ENCODE results near the gene SLC17A3. TPM values are rescaled to one million over a fixed set of nuclear protein-coding genes. Genes with fewer than 3 reads are reported as not detected.

SLC17A3 gene
- total and polyA plus RNA-seq, 9 of the 15 experiments (the other 6 are each of a cell fraction or from before 2014, with no cell fraction given): 0.04 to 0.08 TPM; not detected in 7

- Histone ChIP-seq H2AFZ (ENCODE audit: low read depth, low read length) (no peak overlapping the region), H4K20me1 (replicated peaks; ENCODE audit: control insufficient read depth, insufficient read depth, low read length) (no peaks in the 10 kb centered on the region), H3K4me3 (no peak overlapping the region), H3K9me1 (ENCODE audit: control insufficient read depth, insufficient read depth, low read length) (no peaks in the 10 kb centered on the region), H3K4me1 (replicated peaks in 1 of 2; ENCODE audit: control insufficient read depth in 2 of 2, insufficient read depth in 2 of 2, low read length in 2 of 2) (no peaks in the 10 kb centered on the region), H3K27me3 (ENCODE audit: control insufficient read depth in 2 of 2, insufficient read depth in 2 of 2, low read length in 2 of 2) (no peaks in the 10 kb centered on the region), H3K9ac (ENCODE audit: insufficient read depth in 1 of 2, low read depth in 2 of 2, low read length in 2 of 2) (no peak overlapping the region), H3K4me2 (ENCODE audit: insufficient read depth, low read length) (no peak overlapping the region), H3K9me3 (replicated peaks; ENCODE audit: control insufficient read depth, insufficient read depth, low read depth, low read length) (no peaks in the 10 kb centered on the region), H3K27ac (ENCODE audit: extremely low read depth, low read depth, low read length) (no peak overlapping the region), H3K36me3 (ENCODE audit: control insufficient read depth, insufficient read depth, low read length) (no peaks in the 10 kb centered on the region), H3K79me2 (ENCODE audit: control insufficient read depth, insufficient read depth, low read length) (no peaks in the 10 kb centered on the region)
- POLR2A ChIA-PET: interaction anchor here (0.7 to 1.7 kb wide), 3 partner anchors 13 to 667 kb away, joined by 3 to 6 read pairs (median 3); no protein-coding TSS in a partner anchor
- peak; percentile 16 to 56 (median 22) for DNase-seq (ENCODE audit: extremely low read depth in 1 of 4, low spot score in 3 of 4)
- CTCF ChIA-PET (ENCODE audit: low intra/inter-chr PET ratio): interaction anchor here (0.6 to 1.5 kb wide), 6 partner anchors 11 to 1609 kb away, joined by 3 to 12 read pairs (median 4); no protein-coding TSS in a partner anchor
- peak; percentile 63 for FAIRE-seq
- ATAC-seq: peak; percentile 87
- in situ Hi-C loops (cut with MboI) (no loop called here), intact Hi-C loops (cut with micrococcal nuclease) (loop anchor here (1.0 to 5.0 kb wide), 7 partner anchors 53 to 667 kb away; partner anchors contain the start of gene CARMIL1)
- BruUV-seq (replicated peaks): no TSS peak
- WGBS (ENCODE audit: insufficient coverage, low coverage, missing lambda C conversion rate): 10% methylated on average over 5 of the region's 5 CpGs
- no peak for TF ChIP-seq ERF (CRISPR knock-in tag; IDR thresholded peaks at IDR 0.05)
- 0 out of 2 replicates have a peak, but pooled peaks have one; percentile 36 for TF ChIP-seq SMC3 (conservative IDR thresholded peaks at IDR 0.05; ENCODE audit: insufficient read depth, low read depth, low read length)
- TF ChIP-seq MAZ (CRISPR knock-in tag; conservative IDR thresholded peaks at IDR 0.05 in 1 of 2, IDR thresholded peaks at IDR 0.05 in 1 of 2): peak in 1 of 2 experiments; percentile 38; a peak in 1 of 4 replicates
- TF ChIP-seq, protein P1, sequence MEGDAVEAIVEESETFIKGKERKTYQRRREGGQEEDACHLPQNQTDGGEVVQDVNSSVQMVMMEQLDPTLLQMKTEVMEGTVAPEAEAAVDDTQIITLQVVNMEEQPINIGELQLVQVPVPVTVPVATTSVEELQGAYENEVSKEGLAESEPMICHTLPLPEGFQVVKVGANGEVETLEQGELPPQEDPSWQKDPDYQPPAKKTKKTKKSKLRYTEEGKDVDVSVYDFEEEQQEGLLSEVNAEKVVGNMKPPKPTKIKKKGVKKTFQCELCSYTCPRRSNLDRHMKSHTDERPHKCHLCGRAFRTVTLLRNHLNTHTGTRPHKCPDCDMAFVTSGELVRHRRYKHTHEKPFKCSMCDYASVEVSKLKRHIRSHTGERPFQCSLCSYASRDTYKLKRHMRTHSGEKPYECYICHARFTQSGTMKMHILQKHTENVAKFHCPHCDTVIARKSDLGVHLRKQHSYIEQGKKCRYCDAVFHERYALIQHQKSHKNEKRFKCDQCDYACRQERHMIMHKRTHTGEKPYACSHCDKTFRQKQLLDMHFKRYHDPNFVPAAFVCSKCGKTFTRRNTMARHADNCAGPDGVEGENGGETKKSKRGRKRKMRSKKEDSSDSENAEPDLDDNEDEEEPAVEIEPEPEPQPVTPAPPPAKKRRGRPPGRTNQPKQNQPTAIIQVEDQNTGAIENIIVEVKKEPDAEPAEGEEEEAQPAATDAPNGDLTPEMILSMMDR (IDR thresholded peaks at IDR 0.05 in 2 of 3, conservative IDR thresholded peaks at IDR 0.05 in 1 of 3; ENCODE audit: insufficient read depth in 2 of 3, low read depth in 1 of 3, low read length in 3 of 3): peak; percentile 55 to 83 (median 64)
- peak; percentile 95 to 96 for TF ChIP-seq RAD21 (CRISPR knock-in tag; conservative IDR thresholded peaks at IDR 0.05 in 1 of 2, IDR thresholded peaks at IDR 0.05 in 1 of 2)
- TF ChIP-seq, protein P2, sequence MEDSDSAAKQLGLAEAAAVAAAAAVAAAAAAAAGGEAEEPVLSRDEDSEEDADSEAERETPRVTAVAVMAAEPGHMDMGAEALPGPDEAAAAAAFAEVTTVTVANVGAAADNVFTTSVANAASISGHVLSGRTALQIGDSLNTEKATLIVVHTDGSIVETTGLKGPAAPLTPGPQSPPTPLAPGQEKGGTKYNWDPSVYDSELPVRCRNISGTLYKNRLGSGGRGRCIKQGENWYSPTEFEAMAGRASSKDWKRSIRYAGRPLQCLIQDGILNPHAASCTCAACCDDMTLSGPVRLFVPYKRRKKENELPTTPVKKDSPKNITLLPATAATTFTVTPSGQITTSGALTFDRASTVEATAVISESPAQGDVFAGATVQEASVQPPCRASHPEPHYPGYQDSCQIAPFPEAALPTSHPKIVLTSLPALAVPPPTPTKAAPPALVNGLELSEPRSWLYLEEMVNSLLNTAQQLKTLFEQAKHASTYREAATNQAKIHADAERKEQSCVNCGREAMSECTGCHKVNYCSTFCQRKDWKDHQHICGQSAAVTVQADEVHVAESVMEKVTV (CRISPR knock-in tag; IDR thresholded peaks at IDR 0.05): peak; percentile 91
- TF ChIP-seq JUND (IDR thresholded peaks at IDR 0.05; ENCODE audit: borderline replicate concordance, low read depth, low read length): peak; percentile 19; the same call in 1 of the 2 replicates
- no peak for TF ChIP-seq JUND (tag; IDR thresholded peaks at IDR 0.05; ENCODE audit: borderline replicate concordance, low read depth, low read length)
- no peak for TF ChIP-seq ZNF644 (tag; IDR thresholded peaks at IDR 0.05; ENCODE audit: low read depth)
- no peak for TF ChIP-seq SAFB (IDR thresholded peaks at IDR 0.05; ENCODE audit: borderline replicate concordance, low read depth, low read length)
- TF ChIP-seq RCOR1 (IDR thresholded peaks at IDR 0.05; ENCODE audit: borderline replicate concordance in 1 of 2, low read depth in 2 of 2, low read length in 2 of 2): peak in 1 of 2 experiments; percentile 21; a peak in 1 of 4 replicates
Observed at GRCh38 chr6:25889877-25890853, 16.1 kb upstream of the SLC17A3 start.
